Fibroblast of lung (primary cell): ENCODE data around the gene HHAT. TPM values are rescaled to one million over a fixed set of nuclear protein-coding genes. Genes with fewer than 3 reads are reported as not detected.

Source experiments
- DNase-seq, 2 donors: peaks; one replicate each; pipeline versions ENCODE4 v3.0.0 to v3.0.0-alpha.2; 2010; ENCODE audit warnings: low read depth in 2 of 2
- H2AFZ ChIP-seq: 2 replicates; pipeline ENCODE4 v1.5.1; 2012; ENCODE audit warnings: low read length, control low read depth, inconsistent platforms
- H3K27ac ChIP-seq: 2 replicates; pipeline ENCODE4 v1.5.1; 2011; ENCODE audit warnings: low read length, control low read depth; ENCODE audit not compliant: insufficient read depth
- H3K27me3 ChIP-seq: 2 replicates; pipeline ENCODE4 v1.5.1; 2011; ENCODE audit warnings: mild to moderate bottlenecking, low read length; ENCODE audit not compliant: control insufficient read depth, insufficient read depth
- H3K36me3 ChIP-seq: 2 replicates; pipeline ENCODE4 v1.5.1; 2011; ENCODE audit warnings: low read length; ENCODE audit not compliant: control insufficient read depth, insufficient read depth
- H3K4me1 ChIP-seq: 2 replicates; pipeline ENCODE4 v1.5.1; 2011; ENCODE audit warnings: low read length; ENCODE audit not compliant: control insufficient read depth, insufficient read depth; ENCODE audit errors: extremely low read depth
- H3K4me2 ChIP-seq: 2 replicates; pipeline ENCODE4 v1.5.1; 2011; ENCODE audit warnings: low read length, control low read depth; ENCODE audit not compliant: insufficient read depth; ENCODE audit errors: extremely low read depth
- H3K4me3 ChIP-seq, 4 experiments: fragments of 200-600 bp in 1 of 4; sonication (generic) in 1 of 4; replicated peaks in 1 of 4; 2 replicates each; pipeline ENCODE4 v1.5.1; 2011 to 2016; ENCODE audit warnings: low read length in 4 of 4, low read depth in 3 of 4, mild to moderate bottlenecking in 3 of 4, control low read depth in 2 of 4, inconsistent platforms in 1 of 4, mixed read lengths in 1 of 4; ENCODE audit not compliant: insufficient read depth in 1 of 4; ENCODE audit errors: control extremely low read depth in 1 of 4
- H3K79me2 ChIP-seq: 2 replicates; pipeline ENCODE4 v1.5.1; 2012; ENCODE audit warnings: mild to moderate bottlenecking, low read length, inconsistent platforms; ENCODE audit not compliant: control insufficient read depth, insufficient read depth
- H3K9ac ChIP-seq: 2 replicates; pipeline ENCODE4 v1.5.1; 2011; ENCODE audit warnings: mild to moderate bottlenecking, low read length, control low read depth; ENCODE audit not compliant: insufficient read depth
- H3K9me3 ChIP-seq: 2 replicates; pipeline ENCODE4 v1.5.1; 2012; ENCODE audit warnings: low read depth, low read length; ENCODE audit not compliant: control insufficient read depth, insufficient read depth
- H4K20me1 ChIP-seq: 2 replicates; pipeline ENCODE4 v1.5.1; 2011; ENCODE audit warnings: low read length; ENCODE audit not compliant: control insufficient read depth, insufficient read depth; ENCODE audit errors: extremely low read depth
- EZH2 ChIP-seq: IDR thresholded peaks from 2 replicates; pipeline ENCODE4 v1.5.1; 2012; ENCODE audit warnings: low read length, control low read depth, mild to moderate bottlenecking; ENCODE audit errors: missing control alignments
- polyA plus RNA-seq, 2 donors: library from polyadenylated mRNA; depleted of rRNA in 1 of 2; stranded (reverse) in 1 of 2; unstranded in 1 of 2; fragments of >200 nt; gene quantifications; 2 replicates each; pipeline ENCODE4 v1.2.1, GENCODE V29; 2011 to 2012; ENCODE audit warnings: missing spikeins in 1 of 2
- total RNA-seq: library from RNA; depleted of rRNA; stranded (reverse); fragments of >200 nt; gene quantifications from 2 replicates; pipeline ENCODE4 v1.2.1, GENCODE V29; 2014
- TF ChIP-seq, protein P1 (sequence below), 2 donors: IDR thresholded peaks in 1 of 2; conservative IDR thresholded peaks in 1 of 2; 1 replicate in 1 of 2; 2 replicates in 1 of 2; pipeline ENCODE4 v1.5.1; 2011 to 2012; ENCODE audit warnings: low read length in 2 of 2, control low read depth in 1 of 2, inconsistent platforms in 1 of 2, low read depth in 1 of 2, mild to moderate bottlenecking in 1 of 2

Gene HHAT
- total and polyA plus RNA-seq, 2 donors (not counting 1 experiment from before 2014, with no cell fraction given) = 3.6 to 4.8 TPM

DNA sequence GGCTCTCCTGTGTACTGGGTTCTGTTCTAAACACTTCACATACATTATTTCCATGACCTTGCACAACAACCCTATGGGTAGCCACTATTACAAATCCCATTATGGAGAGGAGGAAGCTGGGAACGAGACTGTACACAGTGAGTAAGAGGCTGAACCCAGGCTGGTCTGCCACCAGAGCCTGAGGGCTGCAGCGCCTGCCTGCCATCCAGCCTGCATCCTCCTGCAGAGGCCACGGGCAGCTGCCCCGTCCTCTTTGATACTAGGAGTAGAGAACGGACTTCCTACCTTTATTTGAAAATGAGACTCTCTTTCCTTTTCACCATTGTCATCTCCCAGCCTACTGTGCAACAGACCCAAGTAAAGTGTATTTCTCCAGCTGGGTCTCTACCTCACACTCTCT lies 370.0 kb downstream of the HHAT start:
- no peak for DNase-seq
- Histone ChIP-seq H3K4me1 (no peaks in the 10 kb centered on the region), H3K4me3 (no peak overlapping the region), H3K4me2 (no peak overlapping the region), H3K79me2 (no peaks in the 10 kb centered on the region), H4K20me1 (no peaks in the 10 kb centered on the region), H3K27me3 (no peaks in the 10 kb centered on the region), H3K9ac (no peak overlapping the region), H3K27ac (no peak overlapping the region), H3K36me3 (no peaks in the 10 kb centered on the region), H2AFZ (no peak overlapping the region), H3K9me3 (no peaks in the 10 kb centered on the region)
- TF ChIP-seq, protein P1, sequence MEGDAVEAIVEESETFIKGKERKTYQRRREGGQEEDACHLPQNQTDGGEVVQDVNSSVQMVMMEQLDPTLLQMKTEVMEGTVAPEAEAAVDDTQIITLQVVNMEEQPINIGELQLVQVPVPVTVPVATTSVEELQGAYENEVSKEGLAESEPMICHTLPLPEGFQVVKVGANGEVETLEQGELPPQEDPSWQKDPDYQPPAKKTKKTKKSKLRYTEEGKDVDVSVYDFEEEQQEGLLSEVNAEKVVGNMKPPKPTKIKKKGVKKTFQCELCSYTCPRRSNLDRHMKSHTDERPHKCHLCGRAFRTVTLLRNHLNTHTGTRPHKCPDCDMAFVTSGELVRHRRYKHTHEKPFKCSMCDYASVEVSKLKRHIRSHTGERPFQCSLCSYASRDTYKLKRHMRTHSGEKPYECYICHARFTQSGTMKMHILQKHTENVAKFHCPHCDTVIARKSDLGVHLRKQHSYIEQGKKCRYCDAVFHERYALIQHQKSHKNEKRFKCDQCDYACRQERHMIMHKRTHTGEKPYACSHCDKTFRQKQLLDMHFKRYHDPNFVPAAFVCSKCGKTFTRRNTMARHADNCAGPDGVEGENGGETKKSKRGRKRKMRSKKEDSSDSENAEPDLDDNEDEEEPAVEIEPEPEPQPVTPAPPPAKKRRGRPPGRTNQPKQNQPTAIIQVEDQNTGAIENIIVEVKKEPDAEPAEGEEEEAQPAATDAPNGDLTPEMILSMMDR (conservative IDR thresholded peaks at IDR 0.05 in 1 of 2, IDR thresholded peaks at IDR 0.05 in 1 of 2; ENCODE audit: low read depth in 1 of 2, low read length in 2 of 2) = no peak
- no peak for TF ChIP-seq EZH2

DNA sequence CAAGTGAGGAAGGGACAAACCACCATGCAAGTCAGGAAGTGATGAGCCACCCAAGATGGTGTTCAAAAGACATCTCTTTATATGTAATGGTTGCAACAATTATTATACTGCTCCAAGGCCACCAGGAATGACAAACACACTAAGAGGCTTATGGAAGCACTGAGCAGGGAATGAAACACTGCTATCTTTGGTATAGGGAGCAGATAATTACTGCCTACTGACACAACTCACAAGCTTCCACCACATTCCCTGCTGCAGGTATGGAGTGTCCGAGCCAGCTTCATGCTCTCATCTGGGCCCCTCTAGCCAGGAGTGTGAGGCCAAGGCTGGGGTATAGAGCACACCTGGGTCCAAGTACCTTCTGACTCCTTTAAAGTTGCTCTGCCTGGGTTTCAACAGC lies 371.4 kb downstream of the HHAT start:
- H4K20me1 ChIP-seq = no peaks in the 10 kb centered on the region
- no peaks in the 10 kb centered on the region for H3K79me2 ChIP-seq
- H3K36me3 ChIP-seq = no peaks in the 10 kb centered on the region
- H3K27ac ChIP-seq = no peak overlapping the region
- H3K9ac ChIP-seq = no peak overlapping the region
- H3K9me3 ChIP-seq = no peaks in the 10 kb centered on the region
- no peak overlapping the region for H3K4me3 ChIP-seq
- H3K4me1 ChIP-seq = no peaks in the 10 kb centered on the region
- H2AFZ ChIP-seq = no peak overlapping the region
- TF ChIP-seq, protein P1 (conservative IDR thresholded peaks at IDR 0.05 in 1 of 2, IDR thresholded peaks at IDR 0.05 in 1 of 2; ENCODE audit: low read depth in 1 of 2, low read length in 2 of 2) = no peak
- TF ChIP-seq EZH2 = no peak
- no peak for DNase-seq
- H3K4me2 ChIP-seq = no peak overlapping the region
- H3K27me3 ChIP-seq = no peaks in the 10 kb centered on the region

DNA sequence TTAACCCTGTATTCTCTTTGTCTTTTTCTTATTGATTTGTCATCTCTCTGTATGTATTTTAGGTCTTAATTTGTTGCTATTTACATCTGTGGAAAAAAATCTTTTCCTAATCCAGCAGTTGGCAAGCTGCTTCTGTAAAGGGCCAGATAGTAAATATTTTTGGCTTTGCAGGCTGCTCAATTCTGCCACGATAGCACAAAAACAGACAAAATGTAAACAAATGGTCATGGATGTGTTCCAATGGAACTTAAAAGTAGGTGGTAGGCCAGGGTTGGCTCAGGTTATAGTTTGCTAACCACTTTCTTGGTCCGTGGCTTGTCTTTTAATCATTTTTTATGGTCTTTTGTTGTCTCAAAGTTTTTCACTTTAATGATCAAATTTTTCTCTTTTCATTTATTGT lies 371.8 kb downstream of the HHAT start:
- H3K9me3 ChIP-seq = no peaks in the 10 kb centered on the region
- TF ChIP-seq, protein P1 (conservative IDR thresholded peaks at IDR 0.05 in 1 of 2, IDR thresholded peaks at IDR 0.05 in 1 of 2; ENCODE audit: low read depth in 1 of 2, low read length in 2 of 2) = no peak
- TF ChIP-seq EZH2 = no peak
- H3K36me3 ChIP-seq = no peaks in the 10 kb centered on the region
- no peaks in the 10 kb centered on the region for H4K20me1 ChIP-seq
- no peak overlapping the region for H2AFZ ChIP-seq
- DNase-seq = peak; percentile 2 to 36
- no peaks in the 10 kb centered on the region for H3K4me1 ChIP-seq
- H3K4me2 ChIP-seq = no peak overlapping the region
- no peaks in the 10 kb centered on the region for H3K27me3 ChIP-seq
- H3K79me2 ChIP-seq = no peaks in the 10 kb centered on the region
- no peak overlapping the region for H3K27ac ChIP-seq
- no peak overlapping the region for H3K4me3 ChIP-seq
- no peak overlapping the region for H3K9ac ChIP-seq
